ENCODE data around the gene IRAK2. TPM values are rescaled to one million over a fixed set of nuclear protein-coding genes. Genes with fewer than 3 reads are reported as not detected.

IRAK2 gene
- total and polyA plus RNA-seq, 2 donors (not counting 3 experiments of a cell fraction or from before 2014, with no cell fraction given) = 7.9 to 10.0 TPM

DNA sequence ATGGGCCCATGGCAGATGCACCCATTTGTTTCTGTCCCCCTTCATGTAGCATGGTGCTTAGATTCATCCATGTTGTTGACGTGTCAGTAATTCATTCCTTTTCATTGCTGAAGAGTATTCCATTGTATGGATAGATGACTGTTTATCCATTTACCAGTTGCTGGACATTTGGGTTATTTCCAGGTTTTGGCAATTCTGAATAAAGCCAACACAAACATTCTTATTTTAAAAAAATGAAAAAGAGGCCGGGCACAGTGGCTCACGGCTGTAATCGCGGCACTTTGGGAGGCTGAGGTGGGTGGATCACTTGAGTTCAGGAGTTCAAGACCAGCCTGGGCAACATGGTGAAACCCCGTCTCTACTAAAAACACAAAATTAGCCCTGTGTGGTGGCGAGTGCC lies 64.9 kb downstream of the IRAK2 start:
- no peak for FAIRE-seq

More for the DNA sequence above, 64.9 kb downstream of the IRAK2 start:
- Histone ChIP-seq H3K9me1 (replicated peaks; ENCODE audit: control insufficient read depth, extremely low read depth, insufficient read depth, low read length) (no peaks in the 10 kb centered on the region), H3K4me2 (ENCODE audit: insufficient read depth, low read length) (no peak overlapping the region), H4K20me1 (replicated peaks; ENCODE audit: control insufficient read depth, extremely low read depth, insufficient read depth, low read length) (no peaks in the 10 kb centered on the region), H3K9me3 (replicated peaks; ENCODE audit: control insufficient read depth, insufficient read depth, low read length) (no peaks in the 10 kb centered on the region), H3K4me3 (replicated peaks in 1 of 3; ENCODE audit: insufficient read depth in 1 of 3, low read depth in 1 of 3, low read length in 3 of 3) (no peak overlapping the region), H3K27me3 (ENCODE audit: control insufficient read depth in 2 of 2, insufficient read depth in 2 of 2, low read length in 2 of 2) (no peaks in the 10 kb centered on the region), H3K36me3 (ENCODE audit: control insufficient read depth in 2 of 2, extremely low read depth in 1 of 2, insufficient read depth in 2 of 2, low read length in 2 of 2) (peaks cover 2% of the 10 kb centered on the region in 2 experiments), H3K27ac (ENCODE audit: insufficient read depth, low read depth, low read length) (no peak overlapping the region), H3K79me2 (ENCODE audit: control insufficient read depth, insufficient read depth, low read length) (no peaks in the 10 kb centered on the region), H2AFZ (ENCODE audit: low read depth, low read length) (no peak overlapping the region), H3K9ac (replicated peaks; ENCODE audit: extremely low read depth, insufficient read depth, low read length) (no peak overlapping the region), H3K4me1 (ENCODE audit: control insufficient read depth, extremely low read depth, insufficient read depth, low read length) (peaks cover 26% of the 10 kb centered on the region)
- CTCF ChIA-PET = interaction anchor here (1.0 to 2.5 kb wide), 2 partner anchors 80 to 283 kb away, joined by 3 to 7 read pairs; no protein-coding TSS in a partner anchor
- intact Hi-C loops (cut with micrococcal nuclease) (loop anchor here (2.0 kb wide), 1 partner anchor 253 kb away; no protein-coding TSS in a partner anchor), dilution Hi-C loops (cut with MboI; ENCODE audit: extremely low pct_ligation_motif_present, low sequenced_read_pairs) (no loop called here)
- POLR2A ChIA-PET = no interaction called here
- DNase-seq (ENCODE audit: low read depth, low spot score) = no peak
- TF ChIP-seq, protein P1, sequence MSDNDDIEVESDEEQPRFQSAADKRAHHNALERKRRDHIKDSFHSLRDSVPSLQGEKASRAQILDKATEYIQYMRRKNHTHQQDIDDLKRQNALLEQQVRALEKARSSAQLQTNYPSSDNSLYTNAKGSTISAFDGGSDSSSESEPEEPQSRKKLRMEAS (IDR thresholded peaks at IDR 0.05; ENCODE audit: insufficient read depth, insufficient read length) = no peak
- TF ChIP-seq, protein P2, sequence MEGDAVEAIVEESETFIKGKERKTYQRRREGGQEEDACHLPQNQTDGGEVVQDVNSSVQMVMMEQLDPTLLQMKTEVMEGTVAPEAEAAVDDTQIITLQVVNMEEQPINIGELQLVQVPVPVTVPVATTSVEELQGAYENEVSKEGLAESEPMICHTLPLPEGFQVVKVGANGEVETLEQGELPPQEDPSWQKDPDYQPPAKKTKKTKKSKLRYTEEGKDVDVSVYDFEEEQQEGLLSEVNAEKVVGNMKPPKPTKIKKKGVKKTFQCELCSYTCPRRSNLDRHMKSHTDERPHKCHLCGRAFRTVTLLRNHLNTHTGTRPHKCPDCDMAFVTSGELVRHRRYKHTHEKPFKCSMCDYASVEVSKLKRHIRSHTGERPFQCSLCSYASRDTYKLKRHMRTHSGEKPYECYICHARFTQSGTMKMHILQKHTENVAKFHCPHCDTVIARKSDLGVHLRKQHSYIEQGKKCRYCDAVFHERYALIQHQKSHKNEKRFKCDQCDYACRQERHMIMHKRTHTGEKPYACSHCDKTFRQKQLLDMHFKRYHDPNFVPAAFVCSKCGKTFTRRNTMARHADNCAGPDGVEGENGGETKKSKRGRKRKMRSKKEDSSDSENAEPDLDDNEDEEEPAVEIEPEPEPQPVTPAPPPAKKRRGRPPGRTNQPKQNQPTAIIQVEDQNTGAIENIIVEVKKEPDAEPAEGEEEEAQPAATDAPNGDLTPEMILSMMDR (IDR thresholded peaks at IDR 0.05; ENCODE audit: extremely low read depth in 1 of 2, insufficient read depth in 1 of 2, low read depth in 1 of 2, low read length in 2 of 2) = no peak
- no peak for TF ChIP-seq POLR2AphosphoS5 (IDR thresholded peaks at IDR 0.05; ENCODE audit: insufficient read depth, low read depth, low read length)
- TF ChIP-seq POLR2A (IDR thresholded peaks at IDR 0.05; ENCODE audit: low read depth, low read length) = no peak
- no peak for TF ChIP-seq EZH2 (IDR thresholded peaks at IDR 0.05; ENCODE audit: borderline replicate concordance, low read depth, low read length, severe bottlenecking)
- TF ChIP-seq JUN (IDR thresholded peaks at IDR 0.05; ENCODE audit: borderline replicate concordance, insufficient read depth, insufficient read length, low read depth) = no peak
- TF ChIP-seq GATA2 (IDR thresholded peaks at IDR 0.05; ENCODE audit: insufficient read depth, insufficient read length, low read depth, low read length) = no peak
- TF ChIP-seq MYC (IDR thresholded peaks at IDR 0.05; ENCODE audit: low read depth, low read length) = no peak
- no peak for TF ChIP-seq FOS (IDR thresholded peaks at IDR 0.05; ENCODE audit: borderline replicate concordance, insufficient read depth, low read length)
- BruUV-seq (replicated peaks) = no TSS peak
